CD4-positive, alpha-beta T cell treated with Interleukin-4 for 1 hour (primary cell): ENCODE results near the gene ERLIN1.

Experiments used
- DNase-seq, 2 donors: peaks; one replicate each; pipeline ENCODE4 v3.0.0-alpha.2; 2020 to 2022

Gene ERLIN1

DNA sequence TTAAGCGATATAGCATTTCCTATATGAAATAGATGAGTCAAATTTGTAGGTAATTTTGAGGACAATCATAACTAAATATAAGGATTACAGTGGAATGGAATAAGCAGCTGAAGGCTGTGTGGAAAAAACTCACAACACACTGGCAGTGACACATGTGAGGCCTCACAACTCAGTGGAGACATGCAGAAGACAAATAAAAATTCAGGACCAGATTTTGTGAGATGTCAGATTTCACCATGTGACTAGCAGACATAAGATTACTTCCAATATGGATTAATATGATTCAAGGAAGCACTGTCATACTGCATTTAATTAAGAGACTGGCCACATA is 17.6 kb downstream of the ERLIN1 start:
- DNase-seq: no peak

DNA sequence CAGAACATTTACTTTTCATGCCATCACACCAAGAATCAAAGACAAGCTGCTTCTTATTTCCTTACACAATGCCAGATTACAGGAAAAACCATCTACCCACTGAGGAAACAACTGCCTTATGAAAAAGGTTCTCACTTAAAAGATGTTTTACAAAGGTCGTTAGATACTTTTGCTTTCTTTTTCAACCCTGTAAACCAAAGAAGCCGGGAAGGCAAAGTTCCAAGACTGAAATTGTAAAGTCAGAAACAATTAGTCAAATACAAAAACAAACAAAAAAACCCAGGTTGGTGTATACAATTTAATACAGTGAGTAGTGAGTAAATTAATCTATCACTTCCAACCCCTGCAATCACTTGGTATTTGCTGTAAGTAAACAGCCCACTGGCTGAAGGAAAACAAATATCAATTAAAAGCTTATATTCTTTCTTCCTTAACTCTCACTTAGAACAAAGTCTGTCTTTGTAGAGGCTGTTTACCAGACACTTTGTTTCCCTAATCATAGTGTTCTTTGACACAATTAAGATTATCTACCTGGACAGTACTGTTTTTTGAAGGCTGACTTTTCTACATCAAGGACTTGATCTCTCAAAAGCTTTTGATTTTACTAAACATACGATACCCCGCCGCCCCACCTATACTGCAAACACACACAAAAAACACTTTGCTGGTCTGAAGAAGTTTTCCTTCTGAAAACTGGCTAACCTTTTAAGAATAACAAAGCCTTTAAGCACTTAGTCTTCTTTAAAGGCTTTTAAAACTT is 18.1 kb downstream of the ERLIN1 start:
- DNase-seq: peak in 1 of 2 donors; percentile 32

DNA sequence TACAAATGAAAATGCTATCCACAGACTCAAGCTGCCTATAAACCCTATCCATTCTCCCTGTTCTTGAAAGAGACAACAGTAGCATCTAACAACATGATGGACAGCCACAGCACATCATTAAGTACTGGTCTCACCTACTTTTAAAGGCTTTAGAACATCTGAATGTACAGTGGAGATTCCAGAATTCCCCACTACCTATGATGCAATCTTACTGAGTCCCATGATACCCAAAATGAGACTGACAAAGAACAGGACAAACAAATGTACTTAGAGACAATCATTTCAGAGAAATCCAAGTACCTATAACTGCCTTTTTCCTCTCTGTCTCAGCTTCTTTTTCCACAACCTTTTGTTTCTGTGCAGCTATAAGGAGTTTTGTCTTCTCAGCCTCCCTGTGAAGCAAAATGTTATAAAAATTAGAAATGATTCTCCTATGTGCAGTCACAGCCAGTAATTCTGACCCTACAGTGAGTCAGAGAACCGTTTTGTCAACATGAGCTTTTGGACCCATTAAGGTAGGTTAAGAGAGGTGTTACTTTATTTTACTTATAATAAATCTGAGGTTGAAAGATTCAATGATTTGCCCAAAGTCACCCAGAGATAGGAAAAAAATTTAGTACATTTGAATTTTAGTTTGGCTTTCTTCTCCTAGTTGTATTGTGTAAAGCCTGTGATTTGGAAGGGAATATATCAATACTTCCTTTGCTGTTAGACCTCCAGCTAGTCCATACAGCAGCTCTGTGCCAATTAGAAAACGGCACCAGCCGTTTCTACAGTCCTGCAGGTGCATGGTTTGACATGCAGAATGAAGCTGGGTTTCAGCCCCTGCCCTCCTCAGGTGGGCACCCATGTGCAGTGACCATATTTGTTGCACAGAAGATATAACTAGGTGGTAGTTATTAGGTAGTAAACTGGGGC is 21.9 kb downstream of the ERLIN1 start:
- no peak for DNase-seq

DNA sequence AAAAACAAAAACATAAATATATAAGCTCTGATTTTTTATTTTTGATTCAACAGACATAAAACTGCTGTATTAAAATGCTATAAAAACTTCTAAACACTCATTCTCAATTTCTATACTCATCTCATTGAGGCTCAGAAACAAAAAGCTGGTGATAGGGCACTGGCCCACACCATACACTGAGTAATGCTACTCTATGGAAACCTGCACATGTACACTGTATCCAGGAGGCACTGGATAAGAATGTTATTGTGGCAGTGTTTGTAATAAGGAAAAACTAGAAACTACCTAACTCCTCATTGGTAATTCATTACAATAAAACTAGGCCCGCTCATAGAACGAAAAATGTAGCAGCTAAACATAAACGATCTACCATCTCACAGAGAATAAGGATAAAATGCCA is 23.1 kb downstream of the ERLIN1 start:
- no peak for DNase-seq

DNA sequence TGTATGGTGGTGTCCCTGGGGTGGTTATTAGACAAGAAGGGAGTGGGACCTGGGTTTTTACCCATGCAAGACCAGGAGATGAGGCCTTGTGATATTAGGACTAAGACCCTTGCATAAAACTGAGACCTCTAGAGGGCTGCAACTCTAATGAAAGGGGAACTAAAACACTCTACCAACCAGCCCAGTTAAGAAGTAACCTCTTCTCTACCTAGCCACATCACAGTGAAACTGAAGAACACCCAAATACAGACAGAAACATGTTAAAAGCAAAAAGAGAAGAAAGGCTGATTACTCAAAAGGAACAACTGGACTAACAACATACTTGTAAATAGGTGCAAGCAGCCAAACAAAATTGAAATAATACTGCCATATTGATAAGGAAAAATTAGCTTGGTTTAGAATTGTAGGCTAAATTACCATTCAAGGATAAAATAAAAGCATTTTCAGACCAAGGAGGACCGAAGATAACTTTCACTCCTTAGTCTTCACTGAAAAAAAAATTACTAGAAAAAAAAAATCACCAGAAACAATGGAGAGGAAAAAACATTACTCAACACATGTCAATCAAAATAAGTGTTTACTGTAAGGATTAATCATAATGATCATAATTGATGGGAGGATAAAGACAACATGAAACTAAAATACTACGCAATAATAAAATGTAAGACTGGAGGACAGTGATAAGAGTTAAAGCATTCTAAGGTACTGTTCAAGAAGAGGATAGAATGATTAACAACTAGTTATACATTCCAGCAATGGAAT is 27.6 kb downstream of the ERLIN1 start:
- DNase-seq: no peak

DNA sequence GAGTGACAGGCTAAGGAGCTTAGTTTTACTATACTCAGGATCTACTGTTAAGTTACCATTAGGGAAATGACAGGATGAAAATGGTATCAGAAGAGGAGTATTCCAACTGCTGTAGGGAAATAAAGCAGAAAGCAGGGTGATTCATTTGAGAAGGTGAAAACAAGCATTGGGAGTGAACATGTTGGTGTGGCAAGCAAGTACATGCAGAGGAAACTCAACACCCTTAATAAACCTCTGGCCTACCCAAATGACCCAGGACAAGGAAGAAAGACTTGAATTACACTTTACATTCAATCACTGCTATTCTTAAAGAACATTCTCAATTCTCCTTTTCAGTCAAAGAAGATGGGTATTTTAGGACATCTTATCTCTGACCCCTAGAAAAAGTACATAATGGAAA is 28.7 kb downstream of the ERLIN1 start:
- no peak for DNase-seq

DNA sequence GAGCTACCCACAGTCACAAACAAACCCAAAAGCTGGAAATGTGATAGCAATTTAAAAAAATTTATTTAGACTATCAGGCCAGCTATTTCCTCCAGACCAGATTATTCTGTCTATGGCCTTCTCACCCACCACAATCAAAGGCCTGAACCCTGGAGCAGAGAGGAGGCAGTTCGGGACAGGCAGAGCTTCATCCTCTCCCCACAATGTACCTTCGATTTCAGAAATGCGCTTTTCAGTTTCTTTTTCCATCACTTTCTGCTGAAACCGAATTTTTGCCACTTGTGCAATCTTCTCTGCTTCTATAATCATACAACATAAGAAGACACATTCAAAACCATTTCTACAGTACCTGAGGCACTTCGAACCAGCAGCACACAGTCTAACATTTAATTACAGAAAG is 29.9 kb downstream of the ERLIN1 start:
- no peak for DNase-seq

GRCh38 chr10:100154666-100155065 is 31.2 kb downstream of the ERLIN1 start:
- DNase-seq: no peak

DNA sequence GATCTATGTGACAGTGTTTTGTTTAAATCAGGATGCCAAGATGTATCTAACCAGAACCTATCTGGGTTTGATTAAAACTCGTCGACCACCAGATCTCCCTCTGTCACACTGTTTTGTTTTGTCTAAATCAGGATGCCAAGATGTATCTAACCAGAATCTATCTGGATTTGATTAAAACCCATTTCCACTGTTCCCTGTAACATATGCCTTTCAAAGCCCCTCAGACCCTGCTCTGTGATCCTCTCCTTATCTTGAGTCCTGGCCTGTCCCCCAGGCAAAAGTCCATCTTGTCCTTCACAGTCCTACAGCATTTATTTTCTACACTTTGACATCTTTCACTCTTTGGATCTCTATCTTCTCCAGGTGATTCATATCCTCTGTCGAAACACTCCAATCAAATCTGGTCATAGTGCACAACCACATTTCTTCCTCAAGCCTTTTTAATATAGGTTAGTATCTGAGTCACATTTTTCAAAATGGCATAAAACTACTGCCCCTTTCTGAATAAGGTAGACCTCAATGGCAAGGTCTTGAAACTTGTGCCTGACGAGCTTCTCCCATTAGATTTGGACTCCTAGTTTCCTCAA is 32.5 kb downstream of the ERLIN1 start:
- no peak for DNase-seq

GRCh38 chr10:100151723-100152300 is 34.0 kb downstream of the ERLIN1 start:
- no peak for DNase-seq

- no peak for DNase-seq
These were observed 37.2 kb downstream of the ERLIN1 start for GRCh38 chr10:100148353-100149211.

DNA sequence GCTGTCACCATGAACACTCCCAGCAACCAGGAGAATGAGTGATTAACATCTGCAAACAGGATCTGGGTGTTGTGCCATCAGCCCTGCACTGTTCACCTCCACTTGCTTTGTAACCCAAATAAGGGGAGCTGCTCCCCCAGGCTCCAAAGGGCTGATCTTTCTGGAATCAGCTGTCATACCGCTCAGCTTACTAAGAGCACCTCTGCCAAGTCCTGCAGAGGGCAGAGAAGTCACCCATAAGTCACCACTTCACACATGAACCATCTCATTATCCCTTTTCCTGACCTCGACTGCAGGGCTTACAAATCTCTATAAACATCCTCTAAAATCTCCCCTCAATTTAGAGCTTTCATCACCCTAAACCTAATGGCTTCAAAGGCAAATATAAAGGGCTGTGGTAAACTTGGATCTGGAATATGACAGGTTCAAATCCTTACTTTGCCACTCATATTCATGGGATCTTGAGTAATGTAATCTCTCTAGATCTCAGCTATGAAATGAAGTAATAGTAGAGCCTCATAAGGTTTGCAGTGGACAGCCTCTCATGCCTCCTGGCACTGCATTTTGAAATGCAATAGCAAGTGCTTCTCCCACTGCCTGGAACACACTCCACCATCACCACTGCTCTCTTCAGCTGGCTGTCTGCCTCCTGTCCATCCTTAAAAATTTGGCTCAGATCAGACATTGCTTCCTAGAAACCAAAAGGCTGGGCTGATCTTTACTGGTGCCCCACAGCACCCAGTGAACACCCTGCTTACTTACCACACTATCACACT is 38.8 kb downstream of the ERLIN1 start:
- no peak for DNase-seq

- DNase-seq: no peak
These were observed 39.4 kb downstream of the ERLIN1 start for GRCh38 chr10:100146398-100146797.

DNA sequence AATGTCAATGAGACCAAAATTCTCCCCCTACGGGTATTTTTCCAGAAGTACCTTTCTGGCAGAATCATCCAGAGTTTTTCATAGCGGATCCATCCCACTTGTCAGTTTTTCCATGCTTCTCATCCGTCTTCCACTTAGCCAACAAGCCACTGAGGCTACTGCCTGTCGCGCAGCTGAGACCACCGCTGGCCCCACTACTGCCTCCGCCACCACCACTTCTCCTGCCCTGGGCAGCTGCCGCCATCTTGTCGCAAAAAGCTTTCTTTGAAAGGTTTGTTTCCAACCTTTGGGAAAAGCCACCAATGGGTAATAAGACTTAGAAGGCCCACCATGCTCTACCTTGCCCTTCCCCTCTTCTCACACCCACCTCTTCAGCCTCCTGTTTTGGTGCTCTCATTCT is 42.1 kb downstream of the ERLIN1 start:
- no peak for DNase-seq

DNA sequence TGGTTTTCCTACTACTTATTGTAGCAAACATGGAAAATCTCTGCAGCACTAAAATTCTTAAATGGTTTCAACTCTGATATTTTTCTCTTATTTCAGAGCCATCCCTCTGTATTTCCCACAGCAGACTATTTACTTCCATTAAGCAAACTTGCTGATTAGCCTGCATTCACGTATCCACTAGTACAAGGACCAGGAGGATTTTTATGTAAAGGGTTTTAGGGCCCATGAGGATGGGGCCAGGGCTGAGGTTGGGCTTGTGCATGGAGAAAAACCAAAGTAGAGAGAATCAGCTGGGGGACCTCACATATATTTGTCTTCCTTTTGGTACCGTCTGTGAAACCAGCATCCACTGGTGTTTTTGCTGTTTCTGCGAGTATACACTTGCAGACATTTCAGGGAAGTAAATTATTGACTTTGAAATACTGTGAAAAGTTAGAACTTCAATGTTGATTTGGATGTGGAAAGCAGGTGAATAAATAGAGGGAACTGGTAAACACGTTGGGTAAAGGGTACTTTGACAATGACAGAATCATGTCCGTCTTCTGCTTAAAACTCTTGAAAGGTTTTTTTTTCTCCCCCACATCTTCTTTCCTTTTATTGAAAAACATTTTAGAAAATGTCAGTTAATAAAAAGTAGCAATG is 44.3 kb downstream of the ERLIN1 start:
- DNase-seq: no peak

DNA sequence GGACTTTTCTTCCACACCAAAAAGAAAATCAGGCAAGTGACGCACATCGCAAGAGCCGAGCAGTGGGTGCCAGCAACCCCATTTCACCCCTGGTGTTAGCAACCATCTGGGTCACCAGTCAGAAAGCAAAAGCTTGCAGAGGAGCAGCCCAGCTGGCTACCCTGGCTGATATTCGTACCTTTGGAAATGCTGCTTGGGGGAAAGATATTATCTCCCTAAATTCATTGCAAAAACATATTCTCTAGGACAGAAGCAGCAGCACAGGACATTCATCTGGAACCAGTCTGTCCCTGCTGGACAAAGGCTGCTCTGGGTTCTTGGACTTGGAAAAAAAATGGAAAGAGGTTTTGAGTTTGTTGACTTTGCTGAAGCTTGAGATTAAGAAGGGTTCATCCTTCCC is 45.8 kb downstream of the ERLIN1 start:
- DNase-seq: no peak

DNA sequence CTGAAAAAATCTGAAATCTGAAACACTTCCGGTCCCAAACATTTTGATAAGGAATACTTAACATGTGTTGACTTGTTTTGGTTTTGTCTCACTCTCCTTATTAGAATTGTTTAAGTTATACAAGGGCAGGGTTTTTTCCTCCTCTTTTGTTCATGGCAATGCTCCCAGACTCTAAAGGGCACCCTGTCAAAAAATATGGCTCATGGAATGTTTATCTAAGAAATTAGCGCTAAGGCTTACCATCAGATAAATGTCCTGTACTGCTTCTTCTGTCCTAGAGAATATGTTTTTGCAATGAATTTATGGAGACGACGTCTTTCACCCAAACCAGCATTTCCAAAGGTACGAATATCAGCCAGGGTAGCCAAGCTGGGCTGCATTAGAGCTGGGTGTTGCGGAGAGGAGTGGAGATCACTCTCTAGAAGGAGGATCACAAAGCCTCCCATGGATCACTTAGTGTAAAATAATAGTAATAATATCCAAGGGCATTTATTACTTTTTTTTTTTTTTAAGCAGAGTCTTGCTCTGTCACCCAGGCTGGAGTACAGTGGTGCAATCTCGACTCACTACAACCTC is 46.8 kb downstream of the ERLIN1 start:
- no peak for DNase-seq

DNA sequence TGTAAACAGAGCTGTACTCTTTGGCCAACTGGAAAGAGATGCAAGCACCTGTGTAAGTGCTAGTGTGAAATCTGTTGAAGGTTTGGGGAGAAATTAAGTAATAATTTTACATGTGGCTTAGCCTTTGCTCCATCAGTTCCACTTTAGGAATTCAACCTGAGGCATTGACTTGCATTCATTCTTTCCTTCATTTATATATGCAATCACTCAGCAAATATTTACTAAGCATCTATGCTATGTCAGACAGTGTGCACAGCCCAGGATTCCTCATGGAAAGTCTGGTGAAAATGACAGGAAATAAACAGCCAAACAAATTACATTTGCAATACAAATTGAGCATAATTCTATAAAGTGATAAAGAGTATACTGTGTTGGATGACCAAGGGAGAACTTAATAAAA is 50.3 kb downstream of the ERLIN1 start:
- DNase-seq: no peak

- no peak for DNase-seq
These were observed 52.0 kb downstream of the ERLIN1 start for GRCh38 chr10:100133801-100134200.

DNA sequence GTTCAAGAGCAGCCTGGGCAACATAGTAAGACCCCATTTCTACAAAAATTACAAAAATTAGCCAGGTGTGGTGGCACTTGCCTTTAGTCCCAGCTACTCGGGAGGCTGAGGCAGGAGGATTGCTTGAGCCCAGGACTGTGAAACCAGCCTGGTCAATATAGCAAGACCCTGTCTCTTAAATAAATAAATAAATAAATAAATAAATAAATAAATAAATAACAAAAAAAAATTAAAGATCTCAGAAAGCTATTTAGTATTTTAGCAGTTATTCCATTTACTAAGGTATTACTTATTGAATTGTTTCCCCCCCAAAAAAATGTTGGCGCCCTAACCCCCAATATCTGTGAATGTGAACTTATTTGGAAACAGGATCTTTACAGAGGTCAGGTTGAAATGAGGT is 53.4 kb downstream of the ERLIN1 start:
- DNase-seq: no peak
